Activated T-cell treated with anti-CD3 and anti-CD28 coated beads, Interleukin-2, amount 50 U/mL, for 1 hour (primary cell): ENCODE data around the gene PLCE1.
"Not testable (repeated sequence)": the region's sequence is repeated elsewhere in the genome, so short reads cannot be mapped to it uniquely, and the experiment has no call there.

Experiments used
- DNase-seq: peaks from one replicate; pipeline ENCODE4 v3.0.0-alpha.2; 2020

PLCE1 gene

DNA sequence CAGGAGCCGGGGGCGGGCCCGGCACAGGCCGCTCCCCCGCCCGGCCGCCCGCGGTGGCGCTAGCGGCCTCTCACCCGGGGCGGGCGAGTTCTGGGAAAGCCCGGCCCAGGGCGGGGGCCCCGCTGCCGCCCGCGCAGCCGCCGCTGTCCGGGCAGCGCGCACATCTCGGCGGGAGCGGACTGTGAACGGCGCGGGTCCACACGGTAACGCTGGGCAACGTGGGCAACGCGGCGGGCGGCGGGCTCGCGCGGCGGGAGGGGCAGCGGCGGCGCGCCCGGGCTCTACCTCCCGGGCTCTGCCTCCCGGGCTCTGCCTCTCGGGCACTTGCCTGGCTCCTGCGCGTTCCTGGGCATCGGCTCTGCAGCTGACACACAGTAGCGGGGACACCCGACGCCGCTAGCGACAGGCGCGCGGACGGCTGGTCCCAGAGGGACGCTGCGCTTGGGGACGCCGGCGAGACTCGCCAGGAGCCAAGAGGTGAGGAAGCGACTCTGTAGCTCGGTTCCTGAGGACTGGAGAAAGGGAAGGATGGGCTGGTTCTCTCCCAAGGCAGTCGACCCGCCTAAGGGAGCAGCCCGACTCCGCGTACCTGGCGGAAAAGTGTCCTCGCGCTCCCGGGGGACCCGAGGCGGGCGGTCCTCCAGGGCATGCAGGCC lies at the start of gene PLCE1:
Gene PLCE1 (plus strand): TSS at position 150 of the 656 bp plus-strand sequence. CDS start 37,116 bp downstream, outside the sequence.
- DNase-seq = no peak

DNA sequence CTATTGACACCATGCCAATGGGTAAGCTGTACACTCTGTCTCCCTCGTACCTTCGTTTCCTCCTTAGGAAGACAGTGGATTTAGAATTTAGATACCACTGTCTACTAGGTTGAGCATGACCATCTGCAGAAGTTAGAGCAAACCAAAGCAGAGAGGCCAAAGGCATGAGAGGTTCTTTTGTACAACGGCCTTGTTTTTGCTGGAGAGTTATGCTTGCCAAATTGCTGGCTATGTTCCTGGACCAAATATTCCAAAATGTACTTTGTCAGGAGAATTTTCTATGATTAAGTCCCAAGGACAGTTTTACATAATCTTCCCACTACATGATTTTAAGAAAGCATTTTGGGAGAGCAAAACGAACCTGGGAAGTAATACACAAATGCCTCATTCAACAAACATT lies 47.9 kb upstream of the PLCE1 start:
- no peak for DNase-seq

DNA sequence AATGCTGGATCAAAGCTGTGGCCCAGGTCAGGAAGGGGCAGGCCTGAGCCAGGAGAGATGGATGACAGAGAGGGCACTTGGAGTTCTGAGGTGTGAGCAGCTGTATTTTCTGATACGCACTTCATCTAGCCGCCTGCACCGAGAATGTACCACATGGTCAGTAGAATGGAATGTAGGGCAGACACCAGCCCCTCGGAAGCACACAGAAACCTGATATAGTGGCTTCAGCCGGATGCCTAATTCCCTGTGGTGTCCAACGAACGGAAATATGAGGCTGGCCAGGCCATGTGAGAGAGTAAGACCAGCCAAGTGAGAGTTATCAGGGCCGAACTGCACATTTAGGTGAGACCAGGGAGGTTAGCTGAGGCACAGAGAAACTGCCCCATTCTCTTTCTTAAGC lies 46.7 kb upstream of the PLCE1 start:
- no peak for DNase-seq

DNA sequence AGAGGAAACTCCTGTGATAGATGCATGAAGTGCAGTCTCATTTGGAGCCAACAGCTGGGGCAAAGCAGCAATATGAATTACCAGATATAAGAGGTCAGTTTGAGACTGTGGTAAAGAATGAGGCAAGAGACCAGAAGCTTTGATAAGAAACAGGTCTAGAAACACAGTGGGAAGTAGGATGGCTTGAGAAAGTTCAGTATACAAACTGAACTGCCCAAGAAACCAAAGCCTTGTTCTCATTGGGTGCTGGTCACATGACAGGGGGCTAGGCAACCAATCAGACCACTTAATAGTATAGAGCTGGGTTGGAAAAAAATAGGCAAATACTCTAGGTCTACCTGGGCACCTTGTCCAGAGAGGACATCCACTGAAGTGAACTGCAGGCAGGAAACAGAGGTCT lies 46.2 kb upstream of the PLCE1 start:
- DNase-seq = no peak

DNA sequence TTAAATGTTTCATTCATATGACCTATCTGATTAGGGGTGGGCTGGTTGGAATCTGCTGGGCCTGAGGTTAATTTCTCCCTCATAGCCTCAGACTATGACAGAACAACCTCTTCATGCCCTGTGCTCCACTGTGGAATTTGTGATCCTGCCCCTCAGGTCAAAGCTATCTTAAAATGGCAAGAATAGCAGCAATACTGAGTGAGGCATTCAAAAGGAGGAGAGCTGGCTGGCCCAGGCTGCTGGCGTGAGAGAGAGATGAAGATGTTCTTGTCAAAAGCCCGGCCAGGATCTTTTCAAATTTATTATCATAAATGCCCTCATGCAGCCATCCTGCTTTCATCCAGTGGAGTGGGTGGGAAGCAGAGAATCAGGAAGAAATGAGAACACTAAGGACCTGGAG lies 41.8 kb upstream of the PLCE1 start:
- DNase-seq = no peak

DNA sequence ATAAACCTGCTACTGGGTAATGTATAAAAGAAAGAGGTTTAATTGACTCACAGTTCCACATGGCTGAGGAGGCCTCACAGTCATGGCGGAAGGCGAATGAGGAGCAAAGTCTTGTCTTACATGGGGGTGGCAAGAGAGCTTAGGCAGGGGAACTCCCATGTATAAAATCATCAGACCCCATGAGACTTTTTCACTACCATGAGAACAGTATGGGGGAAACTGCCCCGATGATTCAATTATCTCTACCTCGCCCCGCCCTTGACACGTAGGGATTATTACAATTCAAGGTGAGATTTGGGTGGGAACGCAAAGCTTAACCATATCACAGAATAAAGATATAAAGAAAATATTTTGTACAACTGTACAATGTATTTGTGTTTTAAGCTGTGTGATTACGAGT lies 39.4 kb upstream of the PLCE1 start:
- no peak for DNase-seq

DNA sequence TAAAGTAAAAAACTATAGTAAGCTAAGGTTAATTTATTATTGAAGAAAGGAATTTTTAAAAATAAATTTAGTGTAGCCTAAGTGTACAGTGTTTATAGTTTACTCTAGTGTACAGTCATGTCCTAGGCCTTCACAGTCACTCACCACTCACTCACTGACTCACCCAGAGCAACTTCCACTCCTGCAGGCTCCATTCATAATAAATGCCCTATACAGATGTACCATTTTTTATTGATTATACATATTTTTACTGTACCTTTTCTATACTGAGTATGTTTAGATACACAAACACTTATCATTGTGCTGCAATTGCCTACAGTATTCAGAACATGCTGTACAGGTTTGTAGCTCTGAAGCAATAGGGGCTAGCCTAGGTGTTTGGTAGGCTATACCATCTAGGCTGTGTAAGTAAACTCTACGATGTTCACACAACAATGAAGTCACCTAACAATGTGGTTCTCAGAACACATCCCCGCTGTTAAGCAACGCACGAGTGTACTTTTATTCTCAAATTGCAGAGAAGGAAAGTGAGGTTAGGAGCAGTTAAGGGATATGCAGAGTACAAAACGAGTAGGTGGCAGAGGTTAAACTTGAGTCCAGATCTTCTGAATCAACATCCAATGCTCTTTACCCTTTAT lies 38.9 kb upstream of the PLCE1 start:
- DNase-seq = no peak

DNA sequence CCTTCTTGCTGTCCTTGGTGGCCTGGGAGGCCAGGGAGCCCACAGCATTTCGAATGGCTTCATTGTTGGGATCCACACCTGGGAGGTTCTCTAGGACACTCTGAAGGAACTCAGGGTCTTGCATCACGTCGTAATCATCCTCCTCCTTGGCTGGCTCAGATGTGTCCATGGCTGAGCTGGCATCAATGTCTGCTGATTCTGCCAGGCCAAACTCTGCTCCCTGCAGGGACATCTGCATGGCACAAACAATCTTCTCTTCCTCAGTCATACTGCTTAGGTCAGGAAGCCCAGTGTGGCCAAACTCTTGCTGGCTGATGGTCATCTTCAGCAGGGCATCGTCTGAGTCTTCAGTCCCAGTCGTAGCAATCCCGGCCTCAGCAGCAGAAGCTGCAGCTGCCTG lies 34.9 kb upstream of the PLCE1 start:
- no peak for DNase-seq

DNA sequence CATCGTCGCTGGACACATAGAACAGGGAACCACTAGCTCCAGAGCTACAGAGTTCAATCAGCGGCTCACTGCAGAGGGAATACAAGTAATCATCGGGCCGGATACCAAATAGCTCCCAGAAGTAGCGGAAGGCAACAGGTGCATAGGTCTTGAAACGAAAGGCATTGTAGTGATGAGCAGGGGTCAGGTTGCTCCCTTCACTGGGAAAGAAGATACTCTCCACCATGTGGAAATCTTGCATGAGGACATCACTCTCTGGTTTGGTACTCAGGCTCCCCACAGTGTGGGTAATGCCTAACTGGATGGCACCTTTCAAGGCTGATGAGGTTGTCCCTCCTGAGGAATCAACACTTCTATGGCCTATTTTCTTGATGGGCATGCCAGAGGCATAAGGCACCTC lies 32.7 kb upstream of the PLCE1 start:
- not testable (repeated sequence) for DNase-seq

DNA sequence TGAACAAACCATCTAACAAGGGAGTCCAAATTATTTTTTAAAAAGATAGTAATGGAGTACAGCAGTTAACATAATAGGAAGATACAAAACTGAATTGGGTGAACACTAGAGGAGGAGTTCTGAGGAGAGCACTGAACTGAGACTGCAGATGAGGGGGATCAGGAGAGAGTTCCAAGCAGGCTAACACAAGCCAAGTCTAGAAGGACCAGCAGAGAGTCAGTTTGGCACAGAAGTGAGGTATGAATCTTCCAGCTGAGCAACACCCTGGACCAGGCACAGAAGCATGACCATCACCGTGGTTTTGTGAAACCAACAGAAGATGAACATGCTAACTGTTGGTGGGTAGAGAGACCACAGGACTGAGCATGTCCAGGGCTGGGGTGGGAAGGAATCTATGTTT lies 30.8 kb upstream of the PLCE1 start:
- DNase-seq = no peak

DNA sequence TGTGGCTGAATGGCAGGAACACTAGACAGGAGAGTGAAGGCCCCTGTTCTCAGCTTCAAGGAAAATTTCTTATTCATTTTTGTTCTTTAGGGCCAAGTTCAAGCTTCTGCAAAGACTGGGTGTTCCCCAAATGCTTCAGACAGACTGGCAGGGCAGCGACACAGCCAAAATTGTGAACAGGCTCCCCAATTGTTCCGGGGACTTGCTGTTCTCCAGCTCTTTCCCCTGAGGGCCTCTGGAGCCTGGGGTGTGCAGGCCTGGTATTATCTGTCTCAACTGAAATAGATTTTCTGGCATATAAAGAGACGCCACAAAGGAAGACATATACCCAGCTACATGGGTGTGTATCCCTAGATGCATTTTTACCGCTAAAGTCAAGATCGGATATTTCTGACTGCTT lies 30.3 kb upstream of the PLCE1 start:
- no peak for DNase-seq

DNA sequence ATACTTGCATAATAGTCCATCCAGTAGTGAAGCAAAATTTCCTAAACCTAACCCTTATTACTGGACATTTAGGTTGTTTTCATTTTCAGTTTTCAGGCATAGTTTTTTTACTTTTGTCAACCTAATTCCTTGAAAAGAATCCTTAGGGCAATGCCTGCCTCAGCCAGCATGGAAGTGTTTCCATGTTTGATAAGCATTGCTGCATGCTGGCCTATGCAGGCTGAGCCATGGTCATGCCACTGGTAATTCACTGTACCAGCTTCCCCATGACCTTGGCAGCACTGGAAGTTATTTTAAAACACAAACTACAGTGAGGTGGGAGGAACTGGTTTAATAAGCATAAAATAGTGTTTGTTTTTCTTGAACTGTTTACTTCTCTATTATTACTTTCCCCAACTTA lies 27.8 kb upstream of the PLCE1 start:
- no peak for DNase-seq

DNA sequence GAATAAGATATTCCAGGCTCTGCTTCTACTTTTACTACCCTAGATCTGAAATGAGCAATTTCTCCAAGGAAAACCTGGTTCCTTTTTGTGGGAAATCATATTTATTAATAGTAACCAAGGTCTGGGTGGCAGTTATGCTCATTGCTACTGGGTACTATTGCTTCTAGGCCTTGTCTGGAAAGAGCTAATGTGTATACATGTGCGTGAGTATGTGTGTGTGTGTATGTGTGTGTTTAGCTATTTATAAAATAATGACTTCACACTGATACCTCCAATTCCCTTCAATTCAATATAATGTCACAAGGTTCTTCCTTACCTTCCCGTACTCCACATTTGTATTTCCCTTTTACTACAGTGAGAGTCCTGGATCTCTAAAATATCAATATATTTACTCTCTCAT lies 26.0 kb upstream of the PLCE1 start:
- no peak for DNase-seq

DNA sequence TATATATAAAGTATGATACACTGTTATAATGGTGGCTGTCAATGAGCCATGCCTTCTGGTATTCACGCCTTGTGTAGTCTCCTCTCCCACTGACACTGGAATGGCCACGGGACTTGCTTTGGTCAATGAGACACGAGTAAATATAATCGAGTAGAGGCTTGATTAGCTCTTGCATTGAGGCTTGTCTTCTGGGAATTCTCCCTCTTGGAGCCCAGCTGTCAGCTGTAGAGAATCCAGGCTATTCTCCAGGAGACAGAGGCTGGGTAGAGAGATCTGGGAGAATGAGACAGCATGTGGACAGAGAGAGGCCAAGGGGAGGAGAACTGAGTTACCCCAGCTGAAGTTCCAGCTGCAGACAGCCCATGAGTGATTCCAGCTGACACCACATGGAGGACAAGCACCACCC lies 25.2 kb upstream of the PLCE1 start:
- no peak for DNase-seq

DNA sequence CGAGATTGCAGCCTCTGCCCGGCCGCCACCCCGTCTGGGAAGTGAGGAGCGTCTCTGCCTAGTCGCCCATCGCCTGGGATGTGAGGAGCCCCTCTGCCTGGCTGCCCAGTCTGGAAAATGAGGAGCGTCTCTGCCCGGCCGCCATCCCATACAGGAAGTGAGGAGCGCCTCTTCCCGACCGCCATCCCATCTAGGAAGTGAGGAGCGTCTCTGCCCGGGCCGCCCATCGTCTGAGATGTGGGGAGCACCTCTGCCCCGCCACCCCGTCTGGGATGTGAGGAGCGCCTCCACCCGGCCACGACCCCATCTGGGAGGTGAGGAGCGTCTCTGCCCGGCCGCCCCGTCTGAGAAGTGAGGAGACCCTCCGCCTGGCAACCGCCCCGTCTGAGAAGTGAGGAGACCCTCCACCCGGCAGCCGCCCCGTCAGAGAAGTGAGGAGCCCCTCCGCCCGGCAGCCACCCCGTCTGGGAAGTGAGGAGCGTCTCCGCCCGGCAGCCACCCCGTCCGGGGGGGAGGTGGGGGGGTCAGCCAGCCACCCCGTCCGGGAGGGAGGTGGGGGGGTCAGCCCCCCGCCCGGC lies 23.2 kb upstream of the PLCE1 start:
- not testable (repeated sequence) for DNase-seq

DNA sequence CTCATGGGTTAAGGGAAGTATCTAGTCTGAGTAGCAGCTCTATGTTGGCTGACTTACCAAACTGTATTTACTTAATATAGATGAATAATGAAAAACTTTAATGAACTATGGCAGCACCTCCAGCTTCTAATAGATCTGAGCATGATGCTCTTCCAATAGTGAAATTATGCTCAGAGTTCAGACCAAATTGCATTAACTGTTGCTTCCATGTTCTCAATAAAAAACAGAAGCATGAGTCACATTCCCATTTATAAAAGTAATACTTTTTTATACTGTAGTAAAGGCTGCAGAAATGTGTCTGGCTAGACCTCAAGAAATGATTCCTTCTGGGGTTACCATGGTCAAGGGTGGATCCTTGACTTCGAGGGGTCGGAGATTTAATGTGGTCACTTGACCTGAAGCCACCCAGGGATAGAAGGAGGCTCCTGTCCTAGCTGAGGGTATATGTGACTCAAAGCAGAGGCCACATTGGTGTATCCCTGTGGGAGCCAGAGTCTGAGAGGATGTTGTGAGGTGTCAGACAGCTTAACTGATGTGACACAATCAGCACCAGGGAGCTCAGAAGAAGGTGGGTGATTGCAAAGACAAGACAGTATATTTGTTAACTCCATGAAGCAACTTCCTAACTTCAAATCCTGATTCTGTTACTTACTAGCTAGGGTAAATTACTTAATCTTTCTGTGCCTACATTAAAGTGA lies 19.8 kb upstream of the PLCE1 start:
- no peak for DNase-seq

DNA sequence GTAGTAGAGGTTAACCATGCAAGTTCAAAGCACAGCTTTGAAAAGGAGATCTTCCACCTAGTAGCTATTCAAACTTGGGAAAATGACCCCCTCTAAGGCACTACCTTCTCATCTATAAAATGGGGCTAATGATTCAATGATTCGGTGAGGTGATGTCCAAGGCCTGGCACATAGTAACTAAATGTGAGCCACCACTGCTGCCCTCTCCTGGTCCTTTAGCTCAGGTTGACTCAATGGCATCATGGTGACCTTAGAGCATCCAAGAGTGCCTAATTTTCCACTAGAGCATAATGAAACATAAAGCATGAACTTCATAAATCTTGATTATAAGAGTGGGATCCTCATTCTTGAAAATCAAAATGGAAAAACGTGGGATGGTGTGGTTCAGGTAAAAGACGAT lies 16.3 kb upstream of the PLCE1 start:
- no peak for DNase-seq

DNA sequence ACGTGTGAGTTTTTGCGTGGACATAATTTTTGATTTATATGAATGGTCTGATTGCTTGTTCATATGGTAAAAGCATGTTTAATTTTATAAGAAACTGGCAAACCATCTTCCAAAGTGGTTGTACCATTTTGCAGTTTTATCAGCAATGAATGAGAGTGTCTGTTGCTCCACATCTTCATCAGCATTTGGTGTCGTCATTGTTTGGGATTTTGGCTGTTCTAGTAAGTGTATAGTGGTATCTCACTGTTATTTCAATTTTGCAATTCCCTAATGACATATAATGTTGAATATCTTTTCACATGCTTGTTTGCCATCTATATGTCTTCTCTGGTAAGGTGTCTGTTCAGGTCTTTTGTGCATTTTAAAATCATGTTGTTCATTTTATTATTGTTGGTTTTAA lies 13.2 kb upstream of the PLCE1 start:
- DNase-seq = no peak

DNA sequence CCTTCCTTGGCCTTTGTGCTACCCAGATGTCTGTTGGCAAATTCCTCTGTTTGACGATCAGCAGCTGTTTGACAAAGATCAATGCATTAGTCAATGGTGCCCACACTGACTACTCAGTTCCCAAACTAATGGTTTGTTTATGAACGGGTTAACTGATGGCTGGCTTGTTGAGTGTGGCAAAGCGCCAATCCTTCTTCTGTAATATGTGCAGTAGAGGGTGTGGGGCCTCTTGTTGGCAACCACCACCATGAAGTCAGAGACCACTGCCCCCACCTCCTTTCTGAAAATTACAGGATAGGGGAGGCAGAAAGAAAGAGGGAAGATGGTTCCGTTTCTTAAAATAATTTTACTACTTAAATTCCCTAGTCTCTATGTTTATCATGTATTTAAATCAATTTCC lies 2.6 kb upstream of the PLCE1 start:
- DNase-seq = no peak

DNA sequence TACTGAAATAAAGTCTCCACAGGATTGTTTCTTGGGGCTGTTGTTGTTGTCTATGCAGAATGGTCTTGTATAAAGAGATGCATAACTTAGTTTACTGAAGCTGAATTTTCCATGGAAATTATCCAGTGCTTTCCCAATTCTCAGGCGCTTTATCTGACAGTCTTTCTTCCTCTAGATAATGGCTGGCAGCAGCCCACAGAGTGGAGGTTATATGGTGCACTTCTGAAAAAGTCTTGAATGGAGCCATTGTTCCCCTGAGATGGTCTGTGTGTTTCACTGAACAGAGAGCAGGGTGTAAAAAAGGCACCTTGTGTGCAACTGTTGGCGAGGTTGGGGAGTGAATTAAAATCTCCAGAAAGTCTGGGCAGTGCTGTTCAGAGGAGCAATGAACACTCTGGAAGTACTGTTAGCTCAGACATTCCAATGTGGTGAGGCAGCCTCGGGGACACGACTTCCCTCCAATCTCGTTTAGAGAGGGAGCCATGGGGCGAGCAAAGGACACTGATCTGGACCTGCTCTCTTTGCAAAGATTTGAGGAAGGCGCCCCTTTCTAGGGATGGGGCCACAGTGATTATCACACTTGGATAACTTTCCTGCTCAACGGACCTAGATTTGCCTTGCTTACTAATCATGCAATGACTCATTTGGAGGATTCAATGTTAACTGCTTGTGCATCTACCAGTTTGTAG lies 2.0 kb upstream of the PLCE1 start:
- DNase-seq = no peak

DNA sequence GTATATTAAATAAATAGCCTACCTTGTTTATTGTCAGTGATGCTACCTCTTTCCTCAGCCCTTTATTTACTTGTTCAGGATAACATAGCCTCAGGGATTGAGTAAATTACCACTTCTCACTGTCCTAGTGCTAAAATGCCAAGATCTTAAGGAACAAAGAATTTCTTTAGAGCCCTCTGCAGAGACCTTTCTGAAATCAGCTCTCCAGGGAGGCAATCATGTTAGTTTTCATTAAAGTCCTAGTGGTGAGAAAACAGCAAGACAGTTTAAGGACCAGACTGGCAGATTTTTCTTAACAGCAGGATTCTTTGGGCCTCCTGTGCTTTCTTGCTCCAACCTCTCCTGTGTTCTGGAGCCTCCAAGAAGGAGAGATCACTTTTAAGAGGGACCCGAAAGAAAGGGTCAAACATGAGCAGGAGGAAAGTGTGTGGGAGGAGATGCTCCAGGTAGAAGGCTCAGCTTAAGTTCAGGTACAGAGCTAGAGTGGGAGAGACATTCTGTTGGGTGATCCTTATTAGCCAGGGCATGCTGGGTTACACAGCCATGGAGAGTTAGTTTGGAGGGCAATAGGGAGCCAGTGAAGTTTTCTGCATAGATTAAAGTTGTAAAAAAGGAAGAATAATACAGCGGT lies 1.2 kb upstream of the PLCE1 start:
- no peak for DNase-seq

DNA sequence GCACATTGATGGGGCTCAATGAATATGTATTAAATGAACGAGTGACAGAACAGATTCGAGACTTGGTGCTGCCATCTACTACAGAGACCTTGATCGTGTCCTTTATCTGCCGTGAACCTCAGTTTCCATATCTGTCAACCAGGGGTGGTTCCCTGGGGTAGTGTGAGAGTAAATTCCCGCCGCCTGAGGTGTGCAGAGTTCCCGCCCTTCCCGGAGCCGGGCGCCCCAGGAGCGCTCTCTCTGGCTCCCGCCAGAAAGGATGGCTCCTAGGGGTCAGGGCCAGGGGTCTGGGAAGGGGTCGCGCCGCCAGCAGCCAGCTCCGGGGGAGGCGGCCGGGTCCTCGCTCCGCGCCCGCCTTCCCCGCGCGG lies 333 bp upstream of the PLCE1 start:
- no peak for DNase-seq

DNA sequence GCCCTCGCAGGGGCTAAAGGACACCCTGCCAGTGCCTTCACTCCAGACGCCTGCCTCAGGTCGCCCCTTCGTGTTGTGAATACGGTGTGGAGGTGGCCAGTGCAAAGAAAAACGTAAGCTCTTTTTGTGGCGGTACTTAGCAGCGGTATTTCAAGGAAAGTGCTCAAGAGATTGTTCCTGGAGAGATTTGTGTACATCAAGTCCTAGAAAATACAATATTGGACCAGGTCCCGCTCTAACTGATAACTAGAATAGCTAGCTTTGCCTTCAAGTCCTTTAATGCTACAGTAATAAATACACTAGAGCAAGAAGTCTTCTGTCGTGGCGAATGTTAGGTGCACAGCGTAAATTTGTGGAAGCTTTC lies 689 bp downstream of the PLCE1 start:
- no peak for DNase-seq
